ENCODE results near the gene TTC7B.

DNA sequence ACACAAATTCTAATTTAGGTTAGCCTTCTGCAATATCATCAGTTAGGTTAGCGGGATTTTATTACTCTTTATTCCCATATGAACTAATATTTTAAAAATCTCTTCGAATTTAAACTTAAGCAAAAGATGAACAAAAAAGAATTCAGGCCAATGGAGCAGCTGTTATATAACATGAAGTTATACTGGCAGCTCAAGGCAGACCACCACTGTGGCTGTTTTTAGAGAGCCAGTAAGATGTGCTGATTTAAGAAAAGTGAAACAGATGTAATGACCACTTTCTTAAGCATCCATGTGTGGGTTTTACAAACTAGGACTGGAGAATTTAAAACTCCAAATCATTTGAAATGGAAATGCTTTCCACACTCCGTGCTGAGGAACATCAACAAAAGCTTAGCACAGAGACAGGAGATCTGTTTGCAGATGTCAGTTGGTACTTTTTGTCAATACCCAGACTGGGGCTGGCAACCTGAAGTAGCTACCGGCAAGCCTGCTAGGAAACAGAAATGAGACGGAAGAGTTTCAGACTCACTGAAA lies 164.9 kb downstream of the TTC7B start:
- no peak for TF ChIP-seq GATA3 (IDR thresholded peaks at IDR 0.05; ENCODE audit: low read depth, low read length)
- TF ChIP-seq GATA2 (IDR thresholded peaks at IDR 0.05; ENCODE audit: low read depth, low read length): no peak
